Liver (tissue), 2 donors: Measurements from ENCODE around the gene EMX1.

ENCODE experiments used
- REST ChIP-seq: IDR thresholded peaks from 2 replicates; pipeline ENCODE4 v1.6.1; 2016; ENCODE audit warnings: antibody characterized with exemption, mild to moderate bottlenecking
- TF ChIP-seq, protein P1 (sequence below): fragments of 150-350 bp; IDR thresholded peaks from 2 replicates; pipeline ENCODE4 v1.5.1; 2017; ENCODE audit warnings: improper control_type of control experiment, low read depth, low read length; ENCODE audit not compliant: missing input control
- TF ChIP-seq, protein P2 (sequence below): IDR thresholded peaks from 2 replicates; pipeline ENCODE4 v1.6.1; 2016; ENCODE audit warnings: antibody characterized with exemption
- donor health status: healthy.

DNA sequence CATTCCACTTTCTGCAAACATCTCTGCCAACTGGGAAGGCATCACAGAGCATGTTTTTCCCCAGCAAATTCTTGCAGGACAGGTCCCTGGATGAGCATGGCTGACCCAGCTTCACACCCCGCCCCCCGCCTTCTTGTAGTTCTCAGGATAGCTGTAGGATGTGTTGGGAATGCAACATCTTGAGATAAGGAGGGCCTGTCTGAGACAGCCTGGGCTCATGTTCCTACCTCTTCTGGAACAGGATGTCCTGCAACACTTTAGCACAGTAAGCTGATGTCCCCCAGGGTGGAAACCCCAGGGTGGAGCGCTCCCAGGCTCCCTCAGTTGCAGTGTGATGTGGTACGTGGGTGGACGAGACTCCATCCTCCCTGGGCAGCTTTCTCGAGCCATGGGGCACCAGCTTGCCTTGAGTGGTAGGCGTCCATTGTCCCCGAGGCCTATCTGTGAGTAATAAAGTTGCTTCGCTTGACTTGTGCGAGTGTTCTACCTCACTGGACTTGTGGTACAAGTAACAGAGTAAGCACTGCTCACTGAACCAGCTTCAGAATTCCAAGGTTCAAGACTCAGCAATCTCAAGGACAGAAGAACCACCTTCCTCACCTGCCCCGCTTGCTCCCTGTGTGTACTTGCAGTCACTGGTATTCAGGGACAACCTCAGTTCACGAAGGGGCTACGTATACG, 48.6 kb downstream of the EMX1 start:
- TF ChIP-seq, protein P1, sequence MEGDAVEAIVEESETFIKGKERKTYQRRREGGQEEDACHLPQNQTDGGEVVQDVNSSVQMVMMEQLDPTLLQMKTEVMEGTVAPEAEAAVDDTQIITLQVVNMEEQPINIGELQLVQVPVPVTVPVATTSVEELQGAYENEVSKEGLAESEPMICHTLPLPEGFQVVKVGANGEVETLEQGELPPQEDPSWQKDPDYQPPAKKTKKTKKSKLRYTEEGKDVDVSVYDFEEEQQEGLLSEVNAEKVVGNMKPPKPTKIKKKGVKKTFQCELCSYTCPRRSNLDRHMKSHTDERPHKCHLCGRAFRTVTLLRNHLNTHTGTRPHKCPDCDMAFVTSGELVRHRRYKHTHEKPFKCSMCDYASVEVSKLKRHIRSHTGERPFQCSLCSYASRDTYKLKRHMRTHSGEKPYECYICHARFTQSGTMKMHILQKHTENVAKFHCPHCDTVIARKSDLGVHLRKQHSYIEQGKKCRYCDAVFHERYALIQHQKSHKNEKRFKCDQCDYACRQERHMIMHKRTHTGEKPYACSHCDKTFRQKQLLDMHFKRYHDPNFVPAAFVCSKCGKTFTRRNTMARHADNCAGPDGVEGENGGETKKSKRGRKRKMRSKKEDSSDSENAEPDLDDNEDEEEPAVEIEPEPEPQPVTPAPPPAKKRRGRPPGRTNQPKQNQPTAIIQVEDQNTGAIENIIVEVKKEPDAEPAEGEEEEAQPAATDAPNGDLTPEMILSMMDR = no peak
- TF ChIP-seq REST = no peak
- TF ChIP-seq, protein P2, sequence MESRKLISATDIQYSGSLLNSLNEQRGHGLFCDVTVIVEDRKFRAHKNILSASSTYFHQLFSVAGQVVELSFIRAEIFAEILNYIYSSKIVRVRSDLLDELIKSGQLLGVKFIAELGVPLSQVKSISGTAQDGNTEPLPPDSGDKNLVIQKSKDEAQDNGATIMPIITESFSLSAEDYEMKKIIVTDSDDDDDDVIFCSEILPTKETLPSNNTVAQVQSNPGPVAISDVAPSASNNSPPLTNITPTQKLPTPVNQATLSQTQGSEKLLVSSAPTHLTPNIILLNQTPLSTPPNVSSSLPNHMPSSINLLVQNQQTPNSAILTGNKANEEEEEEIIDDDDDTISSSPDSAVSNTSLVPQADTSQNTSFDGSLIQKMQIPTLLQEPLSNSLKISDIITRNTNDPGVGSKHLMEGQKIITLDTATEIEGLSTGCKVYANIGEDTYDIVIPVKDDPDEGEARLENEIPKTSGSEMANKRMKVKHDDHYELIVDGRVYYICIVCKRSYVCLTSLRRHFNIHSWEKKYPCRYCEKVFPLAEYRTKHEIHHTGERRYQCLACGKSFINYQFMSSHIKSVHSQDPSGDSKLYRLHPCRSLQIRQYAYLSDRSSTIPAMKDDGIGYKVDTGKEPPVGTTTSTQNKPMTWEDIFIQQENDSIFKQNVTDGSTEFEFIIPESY = no peak
